Activated naive CD8-positive, alpha-beta T cell treated with anti-CD3 and anti-CD28 coated beads, Interleukin-2, amount 50 U/mL, for 24 hours (primary cell): ENCODE results near the gene UCP2.

Experiments
- ATAC-seq: fragments of 150-1000 bp; cut with Tn5 transposase; one replicate; pipeline ENCODE4 v1.10.0; 2021
- DNase-seq: peaks from one replicate; pipeline ENCODE4 v3.0.0; 2021
- H3K27ac Mint-ChIP-seq: one replicate; pipeline ENCODE4 v1.8.0; 2021; ENCODE audit warnings: mild to moderate bottlenecking, mixed read lengths
- H3K27me3 Mint-ChIP-seq: one replicate; pipeline ENCODE4 v1.8.0; 2021; ENCODE audit warnings: mixed read lengths
- H3K36me3 Mint-ChIP-seq: one replicate; pipeline ENCODE4 v1.8.0; 2021; ENCODE audit warnings: low read depth, mixed read lengths
- H3K4me1 Mint-ChIP-seq: one replicate; pipeline ENCODE4 v1.8.0; 2021; ENCODE audit warnings: mixed read lengths
- H3K4me3 Mint-ChIP-seq: one replicate; pipeline ENCODE4 v1.8.0; 2021; ENCODE audit warnings: mild to moderate bottlenecking, moderate library complexity, mixed read lengths
- H3K9me3 Mint-ChIP-seq: one replicate; pipeline ENCODE4 v1.8.0; 2021; ENCODE audit warnings: mixed read lengths

UCP2 gene

DNA sequence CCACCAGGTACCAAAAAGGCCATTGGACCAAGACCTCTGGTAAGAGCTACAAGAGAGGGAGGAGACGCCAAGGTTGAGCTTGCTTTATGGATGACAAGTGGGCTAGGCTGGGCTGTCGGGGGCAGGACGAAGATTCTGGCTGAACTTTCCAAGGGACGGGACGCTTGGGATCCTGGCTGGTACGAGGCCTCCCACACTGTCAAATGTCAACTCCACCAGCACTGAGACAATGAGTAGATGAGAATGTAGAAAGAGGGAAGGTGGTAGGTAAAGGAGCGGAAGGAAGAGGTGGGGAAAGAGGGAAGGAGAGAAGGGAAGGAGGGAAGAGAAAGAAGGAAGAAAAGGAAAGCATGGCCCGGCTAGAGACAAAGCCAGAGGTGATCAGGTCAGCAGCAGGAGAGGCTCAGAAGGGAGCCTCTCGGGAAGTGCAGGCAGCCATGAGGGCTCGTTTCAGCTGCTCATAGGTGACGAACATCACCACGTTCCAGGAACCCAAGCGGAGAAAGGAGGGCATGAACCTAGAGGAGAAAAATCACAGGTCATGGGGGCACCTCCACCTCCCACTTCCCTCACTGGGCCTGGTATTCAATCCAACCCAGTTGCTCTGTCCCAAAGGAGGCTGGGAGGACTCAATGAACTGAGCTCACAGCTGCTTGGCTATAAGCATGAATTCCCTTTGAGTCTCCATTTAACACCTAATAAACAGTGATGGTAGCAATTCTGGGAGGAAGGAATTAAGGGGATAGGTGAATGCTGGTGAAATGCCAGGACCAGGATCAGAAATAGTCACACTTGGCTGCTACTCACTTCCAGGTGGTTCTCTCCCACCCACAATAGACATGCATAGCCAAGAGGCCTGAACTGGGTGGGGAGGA lies 7.8 kb downstream of the UCP2 start:
- no peaks in the 10 kb centered on the region for H3K27me3 Mint-ChIP-seq
- ATAC-seq (no peak), DNase-seq (no peak)
- H3K4me3 Mint-ChIP-seq, result peak overlapping the region; percentile 24
- peaks cover 65% of the 10 kb centered on the region for H3K36me3 Mint-ChIP-seq
- no peaks in the 10 kb centered on the region for H3K9me3 Mint-ChIP-seq
- peaks cover 97% of the 10 kb centered on the region for H3K4me1 Mint-ChIP-seq
- H3K27ac Mint-ChIP-seq, result peak overlapping the region; percentile 84

GRCh38 chr11:73972620-73973449 lies 9.8 kb downstream of the UCP2 start:
- no peak for DNase-seq
- Mint-ChIP-seq H3K36me3 (peaks cover 45% of the 10 kb centered on the region), H3K27me3 (no peaks in the 10 kb centered on the region), H3K27ac (peak overlapping the region; percentile 74), H3K4me3 (no peak overlapping the region), H3K4me1 (peaks cover 97% of the 10 kb centered on the region), H3K9me3 (no peaks in the 10 kb centered on the region)
- no peak for ATAC-seq

GRCh38 chr11:73972187-73972586 lies 10.5 kb downstream of the UCP2 start:
- ATAC-seq, result no peak
- H3K27ac Mint-ChIP-seq, result peak overlapping the region; percentile 46

GRCh38 chr11:73971175-73971719 lies 11.4 kb downstream of the UCP2 start:
- Mint-ChIP-seq H3K36me3 (peaks cover 29% of the 10 kb centered on the region), H3K27me3 (no peaks in the 10 kb centered on the region), H3K27ac (peak overlapping the region; percentile 76), H3K9me3 (no peaks in the 10 kb centered on the region), H3K4me1 (peaks cover 85% of the 10 kb centered on the region), H3K4me3 (no peak overlapping the region)
- ATAC-seq, result peak; percentile 12
- peak; percentile 25 for DNase-seq

More at GRCh38 chr11:73972187-73972586, 10.5 kb downstream of the UCP2 start:
- no peak for DNase-seq
- Mint-ChIP-seq H3K27me3 (no peaks in the 10 kb centered on the region), H3K4me1 (peaks cover 93% of the 10 kb centered on the region), H3K4me3 (no peak overlapping the region), H3K36me3 (peaks cover 38% of the 10 kb centered on the region), H3K9me3 (no peaks in the 10 kb centered on the region)

DNA sequence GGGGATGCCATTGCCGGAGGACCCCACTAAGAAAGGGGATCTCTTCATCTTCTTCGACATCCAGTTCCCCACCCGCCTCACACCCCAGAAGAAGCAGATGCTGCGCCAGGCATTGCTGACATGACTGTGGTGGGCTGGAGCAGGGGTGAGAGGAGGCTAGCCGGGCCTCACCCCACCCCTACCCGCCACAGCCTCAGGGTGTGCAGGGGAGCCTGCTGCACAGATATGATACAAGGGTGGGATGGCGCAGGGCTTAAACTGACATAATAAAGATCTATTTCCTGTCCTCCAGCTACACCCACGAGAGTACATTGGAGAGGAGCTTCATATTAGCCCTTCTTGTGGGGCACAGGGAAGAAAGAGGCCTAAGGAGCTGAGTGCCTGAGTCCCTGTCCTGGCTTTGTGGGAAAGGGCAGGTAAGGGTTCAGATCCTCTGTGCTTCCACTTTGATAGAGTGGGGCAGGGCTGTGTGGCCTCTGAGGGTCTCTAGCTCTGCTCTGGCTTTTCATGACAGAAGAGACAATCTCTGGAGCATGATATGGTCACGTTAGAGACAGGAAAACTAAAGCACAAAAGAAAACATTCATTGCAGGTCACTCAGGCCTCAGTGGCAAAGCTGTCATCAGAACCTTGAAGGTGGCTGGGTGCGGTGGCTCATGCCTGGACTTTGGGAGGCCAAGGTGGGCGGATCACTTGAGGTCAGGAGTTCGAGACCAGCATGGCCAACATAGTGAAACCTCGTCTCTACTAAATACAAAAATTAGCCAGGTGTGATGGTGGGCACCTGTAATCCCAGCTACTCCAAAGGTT lies 12.4 kb downstream of the UCP2 start:
- Mint-ChIP-seq H3K36me3 (peaks cover 19% of the 10 kb centered on the region), H3K9me3 (no peaks in the 10 kb centered on the region), H3K4me1 (peaks cover 79% of the 10 kb centered on the region), H3K27me3 (no peaks in the 10 kb centered on the region), H3K27ac (peak overlapping the region; percentile 64), H3K4me3 (no peak overlapping the region)
- ATAC-seq, result peak; percentile 11
- peak; percentile 37 for DNase-seq

DNA sequence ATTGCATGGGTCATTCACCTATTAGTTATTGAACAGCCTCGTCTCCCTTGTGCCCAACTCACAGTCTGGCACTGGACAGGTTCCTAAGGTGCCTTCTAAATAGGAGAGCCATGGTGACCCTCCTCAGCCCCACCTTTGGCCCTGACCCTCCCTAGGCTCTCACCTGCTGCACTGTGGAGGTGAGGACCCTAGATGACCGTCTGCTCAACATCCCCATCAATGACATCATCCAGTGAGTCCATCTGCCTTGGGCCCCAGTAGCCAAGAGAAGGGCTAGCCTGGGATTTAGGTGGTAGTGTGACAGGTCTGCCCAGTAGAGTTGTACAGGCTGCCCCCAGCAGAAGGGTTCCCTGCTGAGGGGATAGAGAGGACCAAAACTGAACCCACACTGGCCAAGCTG lies 13.6 kb downstream of the UCP2 start:
- no peak overlapping the region for H3K27ac Mint-ChIP-seq
- DNase-seq (no peak), ATAC-seq (no peak)
- H3K9me3 Mint-ChIP-seq, result no peaks in the 10 kb centered on the region
- peaks cover 70% of the 10 kb centered on the region for H3K4me1 Mint-ChIP-seq
- no peaks in the 10 kb centered on the region for H3K27me3 Mint-ChIP-seq
- H3K4me3 Mint-ChIP-seq, result no peak overlapping the region
- H3K36me3 Mint-ChIP-seq, result peaks cover 8% of the 10 kb centered on the region

- no peaks in the 10 kb centered on the region for H3K27me3 Mint-ChIP-seq
- peaks cover 3% of the 10 kb centered on the region for H3K36me3 Mint-ChIP-seq
- H3K27ac Mint-ChIP-seq, result peak overlapping the region; percentile 22
- H3K9me3 Mint-ChIP-seq, result no peaks in the 10 kb centered on the region
- H3K4me3 Mint-ChIP-seq, result no peak overlapping the region
- DNase-seq (no peak), ATAC-seq (no peak)
- peaks cover 66% of the 10 kb centered on the region for H3K4me1 Mint-ChIP-seq
Observed at GRCh38 chr11:73968356-73968966, 14.2 kb downstream of the UCP2 start.

- H3K36me3 Mint-ChIP-seq, result no peaks in the 10 kb centered on the region
- no peaks in the 10 kb centered on the region for H3K9me3 Mint-ChIP-seq
- peaks cover 45% of the 10 kb centered on the region for H3K4me1 Mint-ChIP-seq
- H3K4me3 Mint-ChIP-seq, result no peak overlapping the region
- DNase-seq (no peak), ATAC-seq (no peak)
- no peaks in the 10 kb centered on the region for H3K27me3 Mint-ChIP-seq
- H3K27ac Mint-ChIP-seq, result no peak overlapping the region
Observed at GRCh38 chr11:73965764-73966121, 16.9 kb downstream of the UCP2 start.

DNA sequence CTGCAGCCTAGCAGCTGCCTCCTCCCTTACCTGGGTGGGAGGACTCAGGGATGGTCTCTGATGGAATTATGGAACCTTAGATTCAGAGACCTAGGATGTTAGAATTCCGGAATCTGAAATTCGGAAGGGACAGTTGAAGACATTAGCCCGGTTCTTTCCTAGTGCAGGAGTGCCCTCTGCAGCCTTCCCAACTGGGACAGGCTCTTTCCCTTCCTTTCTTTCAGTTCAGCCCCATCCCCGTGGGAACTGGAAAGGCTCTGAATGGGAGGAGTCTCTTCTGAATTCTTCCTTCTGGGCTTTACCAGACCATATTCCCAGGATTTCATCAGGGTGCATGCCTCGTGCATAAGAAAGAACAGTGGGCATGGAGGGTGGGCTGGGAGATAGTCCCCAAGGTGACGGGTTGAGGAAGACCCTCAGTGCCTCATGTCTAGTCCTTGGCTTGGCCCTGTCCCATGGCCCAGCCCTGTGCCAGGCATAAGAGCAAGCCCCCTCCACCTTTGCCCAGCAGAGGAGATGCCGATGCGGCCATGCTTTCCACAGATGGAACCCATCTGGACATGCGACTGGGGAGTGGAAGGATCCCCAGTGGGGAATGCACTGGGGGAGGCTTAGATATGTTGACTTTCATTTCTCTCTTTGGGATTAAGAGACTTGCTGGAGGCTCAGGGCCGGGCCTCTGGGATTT lies 17.4 kb downstream of the UCP2 start:
- DNase-seq (no peak), ATAC-seq (no peak)
- Mint-ChIP-seq H3K27me3 (no peaks in the 10 kb centered on the region), H3K4me3 (no peak overlapping the region), H3K36me3 (no peaks in the 10 kb centered on the region), H3K27ac (no peak overlapping the region), H3K4me1 (peaks cover 40% of the 10 kb centered on the region), H3K9me3 (no peaks in the 10 kb centered on the region)

DNA sequence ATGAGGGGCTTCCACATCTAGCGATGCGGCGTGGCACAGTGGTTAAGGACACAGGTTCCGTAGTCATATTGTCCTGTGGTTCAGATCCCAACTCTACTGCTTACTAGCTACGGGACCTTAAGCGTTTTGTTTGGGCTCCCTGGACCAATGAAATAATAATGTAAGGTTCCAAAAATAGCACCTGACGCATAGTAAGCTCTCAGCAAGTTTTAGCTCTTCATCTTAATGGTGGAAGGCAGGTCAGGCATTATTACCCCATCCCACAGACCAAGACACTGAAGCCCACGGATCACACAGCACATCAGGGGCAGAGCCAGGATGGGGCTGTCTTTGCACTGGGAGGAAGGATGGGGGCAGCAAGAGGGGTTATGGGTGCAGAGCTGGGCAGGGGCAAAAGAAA lies 18.8 kb downstream of the UCP2 start:
- no peaks in the 10 kb centered on the region for H3K9me3 Mint-ChIP-seq
- H3K27ac Mint-ChIP-seq, result peak overlapping the region; percentile 2
- H3K36me3 Mint-ChIP-seq, result no peaks in the 10 kb centered on the region
- H3K27me3 Mint-ChIP-seq, result no peaks in the 10 kb centered on the region
- no peak overlapping the region for H3K4me3 Mint-ChIP-seq
- no peak for ATAC-seq
- DNase-seq, result no peak
- H3K4me1 Mint-ChIP-seq, result peaks cover 26% of the 10 kb centered on the region

DNA sequence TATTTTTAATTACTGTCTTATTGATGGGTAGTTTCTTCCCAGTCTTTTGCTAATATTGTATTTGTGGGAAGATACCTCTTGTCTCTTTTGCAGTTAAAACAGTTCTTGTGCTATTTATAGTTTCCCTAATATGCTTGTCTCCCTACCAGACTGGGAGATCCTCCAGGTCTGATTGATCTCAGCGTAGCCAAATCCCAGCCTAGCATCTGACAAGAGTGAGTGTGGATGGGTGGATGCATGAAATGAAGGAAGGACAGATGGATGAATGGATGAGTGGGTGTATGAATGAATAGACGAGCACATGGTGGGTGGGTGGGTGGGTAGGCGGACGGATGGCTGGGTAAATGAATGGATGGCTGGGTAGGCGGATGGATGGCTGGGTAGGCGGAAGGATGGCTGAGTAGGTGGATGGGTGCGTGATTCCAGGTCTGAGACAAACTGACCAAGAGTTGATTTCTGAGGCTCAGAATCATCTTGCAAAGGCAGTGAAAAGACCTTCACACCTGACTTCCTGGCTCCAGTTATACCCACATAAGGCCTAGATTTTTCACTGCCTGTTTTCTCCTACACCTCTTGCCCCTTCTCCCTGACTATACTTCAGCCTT lies 20.4 kb downstream of the UCP2 start:
- Mint-ChIP-seq H3K36me3 (no peaks in the 10 kb centered on the region), H3K9me3 (no peaks in the 10 kb centered on the region), H3K4me3 (no peak overlapping the region), H3K4me1 (peaks cover 13% of the 10 kb centered on the region), H3K27me3 (no peaks in the 10 kb centered on the region), H3K27ac (no peak overlapping the region)
- DNase-seq, result no peak
- no peak for ATAC-seq

GRCh38 chr11:73961321-73961720 lies 21.3 kb downstream of the UCP2 start:
- Mint-ChIP-seq H3K27me3 (peaks cover 3% of the 10 kb centered on the region), H3K27ac (no peak overlapping the region)

DNA sequence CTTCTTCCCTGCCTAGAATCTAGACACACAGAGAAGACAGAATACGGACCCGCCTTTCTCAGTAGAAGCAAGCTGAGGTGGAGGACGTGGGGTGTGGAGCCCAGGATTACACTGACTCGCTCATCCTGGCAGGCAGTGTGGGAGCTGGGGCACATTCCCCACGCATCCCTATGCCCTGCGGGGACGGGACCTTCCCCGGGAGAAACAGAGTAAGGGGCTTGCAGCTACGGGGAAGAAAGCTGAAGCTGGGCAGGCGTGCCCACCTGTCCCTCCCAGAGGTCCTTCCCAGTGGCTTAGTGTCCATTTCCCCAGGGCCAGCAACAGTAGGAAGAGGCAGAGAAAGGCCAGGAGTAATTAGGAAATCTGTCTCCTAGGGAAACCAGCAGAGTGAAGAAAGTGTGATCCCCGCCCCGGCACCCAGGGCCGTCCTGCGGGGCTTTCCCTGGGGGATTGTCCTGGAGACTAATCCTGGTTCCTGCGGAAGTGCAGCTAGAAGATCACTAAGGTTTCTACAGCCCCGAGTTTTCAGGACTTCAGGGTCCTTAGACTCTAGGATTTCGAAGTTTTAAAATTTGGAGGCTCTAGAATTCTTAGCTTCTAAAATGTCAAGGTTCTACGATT lies 24.0 kb downstream of the UCP2 start:
- H3K27me3 Mint-ChIP-seq, result peaks cover 10% of the 10 kb centered on the region
- DNase-seq (no peak), ATAC-seq (no peak)
- no peaks in the 10 kb centered on the region for H3K36me3 Mint-ChIP-seq
- H3K9me3 Mint-ChIP-seq, result no peaks in the 10 kb centered on the region
- H3K4me1 Mint-ChIP-seq, result peaks cover 4% of the 10 kb centered on the region
- H3K4me3 Mint-ChIP-seq, result no peak overlapping the region
- H3K27ac Mint-ChIP-seq, result no peak overlapping the region

More at GRCh38 chr11:73961321-73961720, 21.3 kb downstream of the UCP2 start:
- ATAC-seq, result no peak
- H3K36me3 Mint-ChIP-seq, result no peaks in the 10 kb centered on the region
- DNase-seq, result no peak
- peaks cover 13% of the 10 kb centered on the region for H3K4me1 Mint-ChIP-seq
- H3K4me3 Mint-ChIP-seq, result no peak overlapping the region
- no peaks in the 10 kb centered on the region for H3K9me3 Mint-ChIP-seq
